ENCODE results near the gene C1QL1. TPM values are rescaled to one million over a fixed set of nuclear protein-coding genes. Genes with fewer than 3 reads are reported as not detected.

Gene C1QL1
- total and polyA plus RNA-seq, 2 donors (not counting 3 experiments of a cell fraction or from before 2014, with no cell fraction given): 0.35 to 0.72 TPM

- no peak overlapping the region for H3K9ac ChIP-seq (replicated peaks; ENCODE audit: extremely low read depth, insufficient read depth, low read length)
- TF ChIP-seq JUN (IDR thresholded peaks at IDR 0.05; ENCODE audit: borderline replicate concordance, insufficient read depth, insufficient read length, low read depth): no peak
- no peak for TF ChIP-seq POLR2A (IDR thresholded peaks at IDR 0.05; ENCODE audit: low read depth, low read length)
- TF ChIP-seq EZH2 (IDR thresholded peaks at IDR 0.05; ENCODE audit: borderline replicate concordance, low read depth, low read length, severe bottlenecking): no peak
- TF ChIP-seq MYC (IDR thresholded peaks at IDR 0.05; ENCODE audit: low read depth, low read length): no peak
- TF ChIP-seq FOS (IDR thresholded peaks at IDR 0.05; ENCODE audit: borderline replicate concordance, insufficient read depth, low read length): no peak
- TF ChIP-seq, protein P1, sequence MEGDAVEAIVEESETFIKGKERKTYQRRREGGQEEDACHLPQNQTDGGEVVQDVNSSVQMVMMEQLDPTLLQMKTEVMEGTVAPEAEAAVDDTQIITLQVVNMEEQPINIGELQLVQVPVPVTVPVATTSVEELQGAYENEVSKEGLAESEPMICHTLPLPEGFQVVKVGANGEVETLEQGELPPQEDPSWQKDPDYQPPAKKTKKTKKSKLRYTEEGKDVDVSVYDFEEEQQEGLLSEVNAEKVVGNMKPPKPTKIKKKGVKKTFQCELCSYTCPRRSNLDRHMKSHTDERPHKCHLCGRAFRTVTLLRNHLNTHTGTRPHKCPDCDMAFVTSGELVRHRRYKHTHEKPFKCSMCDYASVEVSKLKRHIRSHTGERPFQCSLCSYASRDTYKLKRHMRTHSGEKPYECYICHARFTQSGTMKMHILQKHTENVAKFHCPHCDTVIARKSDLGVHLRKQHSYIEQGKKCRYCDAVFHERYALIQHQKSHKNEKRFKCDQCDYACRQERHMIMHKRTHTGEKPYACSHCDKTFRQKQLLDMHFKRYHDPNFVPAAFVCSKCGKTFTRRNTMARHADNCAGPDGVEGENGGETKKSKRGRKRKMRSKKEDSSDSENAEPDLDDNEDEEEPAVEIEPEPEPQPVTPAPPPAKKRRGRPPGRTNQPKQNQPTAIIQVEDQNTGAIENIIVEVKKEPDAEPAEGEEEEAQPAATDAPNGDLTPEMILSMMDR (IDR thresholded peaks at IDR 0.05; ENCODE audit: extremely low read depth in 1 of 2, insufficient read depth in 1 of 2, low read depth in 1 of 2, low read length in 2 of 2): no peak
- no peak for TF ChIP-seq MAX (IDR thresholded peaks at IDR 0.05; ENCODE audit: insufficient read depth, insufficient read length)
- no peak for TF ChIP-seq POLR2AphosphoS5 (IDR thresholded peaks at IDR 0.05; ENCODE audit: insufficient read depth, low read depth, low read length)
- TF ChIP-seq GATA2 (IDR thresholded peaks at IDR 0.05; ENCODE audit: insufficient read depth, insufficient read length, low read depth, low read length): no peak
- H3K27me3 ChIP-seq (ENCODE audit: control insufficient read depth in 2 of 2, insufficient read depth in 2 of 2, low read length in 2 of 2): no peaks in the 10 kb centered on the region
- H3K27ac ChIP-seq (ENCODE audit: insufficient read depth, low read depth, low read length): no peak overlapping the region
- no peaks in the 10 kb centered on the region for H3K9me3 ChIP-seq (replicated peaks; ENCODE audit: control insufficient read depth, insufficient read depth, low read length)
- peaks cover 95% of the 10 kb centered on the region for H3K79me2 ChIP-seq (ENCODE audit: control insufficient read depth, insufficient read depth, low read length)
- intact Hi-C loops (cut with micrococcal nuclease): no loop called here
- BruUV-seq (replicated peaks): no TSS peak
- POLR2A ChIA-PET: no interaction called here
- no peak overlapping the region for H3K4me3 ChIP-seq (replicated peaks in 1 of 3; ENCODE audit: insufficient read depth in 1 of 3, low read depth in 1 of 3, low read length in 3 of 3)
- no peaks in the 10 kb centered on the region for H3K36me3 ChIP-seq (ENCODE audit: control insufficient read depth in 2 of 2, extremely low read depth in 1 of 2, insufficient read depth in 2 of 2, low read length in 2 of 2)
- H3K4me2 ChIP-seq (ENCODE audit: insufficient read depth, low read length): no peak overlapping the region
- H3K4me1 ChIP-seq (ENCODE audit: control insufficient read depth, extremely low read depth, insufficient read depth, low read length): peaks cover 5% of the 10 kb centered on the region
- H4K20me1 ChIP-seq (replicated peaks; ENCODE audit: control insufficient read depth, extremely low read depth, insufficient read depth, low read length): no peaks in the 10 kb centered on the region
- H3K9me1 ChIP-seq (replicated peaks; ENCODE audit: control insufficient read depth, extremely low read depth, insufficient read depth, low read length): no peaks in the 10 kb centered on the region
- no peak overlapping the region for H2AFZ ChIP-seq (ENCODE audit: low read depth, low read length)
- dilution Hi-C loops (cut with MboI; ENCODE audit: extremely low pct_ligation_motif_present, low sequenced_read_pairs): no loop called here
- FAIRE-seq (no peak), DNase-seq (ENCODE audit: low read depth, low spot score) (no peak)
- CTCF ChIA-PET: interaction anchor here (0.9 to 3.0 kb wide), 2 partner anchors 22 to 78 kb away, joined by 3 to 13 read pairs; no protein-coding TSS in a partner anchor
These were observed 25.6 kb downstream of the C1QL1 start for GRCh38 chr17:44942456-44942855.
